GM19099 (cell line): ENCODE results near the gene EIF5B.

Experiments used
- POLR2A ChIP-seq: IDR thresholded peaks from 3 replicates; pipeline ENCODE4 v1.6.1; 2011; ENCODE audit warnings: low read depth; ENCODE audit not compliant: insufficient read length; ENCODE audit errors: extremely low read depth

EIF5B gene

DNA sequence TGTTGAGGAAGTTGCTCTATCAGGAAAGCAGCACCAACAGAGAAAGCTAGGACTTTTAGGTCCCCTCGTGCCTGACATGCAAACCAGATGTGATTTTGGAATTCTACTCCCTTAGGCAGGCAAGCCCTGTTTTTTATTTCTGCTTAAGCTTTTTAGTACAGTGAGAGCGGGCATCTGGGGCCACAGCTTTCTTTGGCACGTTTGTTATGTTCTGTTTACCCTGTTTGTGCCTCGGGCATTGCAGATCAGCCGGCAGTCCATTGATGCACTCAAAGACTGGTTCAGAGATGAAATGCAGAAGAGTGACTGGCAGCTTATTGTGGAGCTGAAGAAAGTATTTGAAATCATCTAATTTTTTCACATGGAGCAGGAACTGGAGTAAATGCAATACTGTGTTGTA is 61.9 kb downstream of the EIF5B start:
- TF ChIP-seq POLR2A: no peak

DNA sequence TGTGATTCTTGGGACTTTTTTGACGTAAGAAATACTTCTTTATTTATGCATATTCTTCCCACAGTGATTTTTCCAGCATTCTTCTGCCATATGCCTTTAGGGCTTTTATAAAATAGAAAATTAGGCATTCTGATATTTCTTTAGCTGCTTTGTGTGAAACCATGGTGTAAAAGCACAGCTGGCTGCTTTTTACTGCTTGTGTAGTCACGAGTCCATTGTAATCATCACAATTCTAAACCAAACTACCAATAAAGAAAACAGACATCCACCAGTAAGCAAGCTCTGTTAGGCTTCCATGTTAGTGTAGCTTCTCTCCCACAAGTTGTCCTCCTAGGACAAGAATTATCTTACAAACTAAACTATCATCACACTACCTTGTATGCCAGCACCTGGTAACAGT is 62.6 kb downstream of the EIF5B start:
- no peak for TF ChIP-seq POLR2A

DNA sequence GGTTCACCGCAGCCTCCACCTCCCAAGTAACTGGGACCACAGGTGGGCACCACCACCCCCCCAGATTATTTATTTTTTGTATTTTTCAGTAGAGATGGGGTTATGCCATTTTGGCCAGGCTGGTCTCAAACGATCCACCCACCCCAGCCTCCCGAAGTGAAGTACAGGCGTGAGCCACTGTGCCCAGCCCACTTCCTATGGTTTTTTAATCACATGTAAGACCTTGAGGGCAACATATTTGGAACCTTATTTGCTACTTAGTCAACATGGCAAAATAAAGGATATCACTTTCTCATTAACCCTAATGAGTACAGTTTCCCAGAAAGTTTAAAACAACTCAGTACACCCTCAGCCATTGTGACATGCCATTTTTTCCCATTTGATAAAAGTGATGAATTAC is 64.7 kb downstream of the EIF5B start:
- TF ChIP-seq POLR2A: no peak

DNA sequence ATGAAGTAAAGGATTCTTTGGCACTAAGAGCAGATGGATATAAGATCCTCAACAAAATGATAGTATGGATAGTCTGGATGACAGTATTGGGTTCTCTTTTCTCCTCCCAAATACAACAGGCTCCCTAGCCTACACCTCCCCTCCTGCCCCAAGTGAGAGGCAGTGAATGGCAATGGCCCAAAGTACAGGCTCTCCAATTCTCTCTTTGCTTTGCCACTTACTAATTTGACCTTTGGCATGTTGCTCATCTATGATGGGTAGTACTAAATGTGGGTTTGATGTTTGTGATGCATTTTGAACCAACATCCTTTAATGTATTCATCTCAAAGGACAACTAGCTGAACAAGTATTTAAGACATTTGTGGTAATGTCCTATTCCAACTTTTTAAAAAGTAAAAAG is 65.9 kb downstream of the EIF5B start:
- TF ChIP-seq POLR2A: no peak

DNA sequence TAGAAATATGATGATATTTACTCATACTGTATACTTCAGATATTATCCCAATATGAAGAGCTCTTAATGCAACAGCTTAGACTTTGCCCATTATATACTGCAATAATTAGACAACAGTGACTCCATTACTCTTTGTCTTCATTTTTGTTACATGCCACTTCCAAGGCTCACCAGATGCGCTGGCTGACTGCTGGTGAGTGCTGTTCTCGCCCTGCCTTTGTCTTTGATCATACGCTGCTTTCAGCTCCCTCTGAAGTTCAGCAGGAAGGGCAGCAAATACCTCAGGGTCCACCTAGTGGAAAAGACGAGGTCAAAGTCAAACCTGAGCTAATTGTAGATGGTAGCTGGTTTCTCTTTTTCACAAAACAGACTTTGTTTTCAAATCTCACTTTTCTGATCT is 66.3 kb downstream of the EIF5B start:
- no peak for TF ChIP-seq POLR2A

DNA sequence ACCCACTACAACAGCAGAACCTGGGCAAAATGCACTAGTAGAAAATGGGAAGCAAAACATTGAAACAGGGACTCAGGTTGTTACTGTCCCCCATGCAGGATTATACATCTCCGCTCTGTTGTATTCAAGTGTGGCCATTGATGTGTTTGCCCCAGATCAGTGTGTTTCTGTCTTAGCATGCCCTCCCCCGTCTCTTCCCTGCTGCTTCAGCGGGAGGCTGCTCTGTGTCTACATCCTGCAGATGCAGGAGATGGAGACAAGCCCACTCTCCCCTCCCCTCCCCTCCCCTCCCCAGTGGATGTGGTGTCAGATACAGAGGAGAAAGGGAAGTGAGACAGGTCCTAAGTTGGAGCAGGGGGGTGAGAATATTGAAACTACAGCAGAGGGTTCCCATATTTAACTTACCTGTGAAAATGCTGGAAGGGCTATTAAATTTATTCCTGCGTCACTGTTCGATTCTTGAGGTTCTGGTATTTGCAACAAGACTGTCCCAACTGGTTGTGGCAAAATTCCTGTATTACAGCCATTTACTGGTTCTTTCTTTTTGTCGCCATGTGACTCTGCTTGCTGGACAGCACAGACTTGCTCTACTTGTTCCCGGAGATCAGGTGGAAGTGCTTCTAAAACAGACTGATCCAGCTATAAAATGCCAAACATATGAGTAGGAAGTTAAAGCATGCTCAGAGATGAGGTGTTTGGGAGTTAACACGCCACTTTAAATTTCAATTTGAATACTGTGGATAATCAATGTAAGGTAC is 67.0 kb downstream of the EIF5B start:
- TF ChIP-seq POLR2A: no peak

DNA sequence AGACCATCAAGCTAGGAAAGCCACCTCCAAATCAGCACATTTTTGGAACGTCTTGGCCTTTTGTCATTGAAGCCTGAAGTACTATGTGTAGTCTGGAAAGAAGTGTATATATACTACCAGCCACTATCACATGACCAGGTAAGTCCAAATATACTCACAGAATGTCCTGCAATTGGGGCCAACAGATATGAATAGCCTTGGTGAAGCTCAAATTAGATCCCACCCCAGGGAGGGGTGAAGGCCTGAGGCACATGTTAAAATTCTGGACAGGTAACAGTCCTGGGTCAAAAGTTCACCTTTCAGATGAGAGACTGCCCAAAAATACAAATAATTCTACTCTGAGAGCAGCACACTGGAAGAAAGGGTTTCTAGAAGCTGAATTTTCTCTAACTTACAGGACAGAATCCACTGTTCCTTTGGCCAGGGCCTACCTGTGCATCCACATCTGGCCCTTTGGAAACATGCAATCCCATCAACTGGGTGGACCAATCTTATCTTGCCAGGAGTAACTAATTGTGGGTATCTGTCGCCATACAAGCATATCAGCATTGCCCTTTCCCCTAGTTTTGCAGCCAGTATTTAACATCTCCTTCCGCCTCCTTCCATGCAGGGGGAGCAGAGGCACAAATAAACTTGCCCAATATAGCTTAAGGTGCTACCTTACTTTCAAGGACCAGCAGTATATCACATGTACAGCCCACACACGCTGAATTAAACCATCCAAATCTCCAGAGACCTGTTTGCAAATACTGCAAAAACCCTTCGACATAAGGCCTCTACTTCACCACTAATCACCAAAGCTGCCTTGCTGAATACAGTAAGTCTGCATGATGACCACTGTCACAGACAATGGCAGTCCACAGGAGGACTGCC is 67.8 kb downstream of the EIF5B start:
- no peak for TF ChIP-seq POLR2A

DNA sequence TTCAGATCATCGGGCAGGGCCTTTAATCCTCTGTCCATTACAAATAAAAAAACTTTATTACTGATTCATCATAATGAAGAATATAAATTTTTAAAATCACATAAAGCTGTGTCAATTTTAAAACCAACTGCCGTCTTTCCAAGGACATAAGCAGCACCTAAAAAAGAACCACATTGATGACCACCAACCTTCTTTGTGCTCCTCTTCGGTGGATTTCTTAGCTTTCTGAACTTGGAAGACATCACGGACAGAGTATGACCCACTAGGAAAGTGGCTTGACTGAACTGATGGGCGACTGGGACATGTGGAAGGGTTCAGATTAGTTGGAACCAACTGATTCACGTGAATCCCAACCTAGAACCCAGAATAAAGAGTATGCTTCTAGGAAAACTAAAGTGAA is 68.9 kb downstream of the EIF5B start:
- no peak for TF ChIP-seq POLR2A

DNA sequence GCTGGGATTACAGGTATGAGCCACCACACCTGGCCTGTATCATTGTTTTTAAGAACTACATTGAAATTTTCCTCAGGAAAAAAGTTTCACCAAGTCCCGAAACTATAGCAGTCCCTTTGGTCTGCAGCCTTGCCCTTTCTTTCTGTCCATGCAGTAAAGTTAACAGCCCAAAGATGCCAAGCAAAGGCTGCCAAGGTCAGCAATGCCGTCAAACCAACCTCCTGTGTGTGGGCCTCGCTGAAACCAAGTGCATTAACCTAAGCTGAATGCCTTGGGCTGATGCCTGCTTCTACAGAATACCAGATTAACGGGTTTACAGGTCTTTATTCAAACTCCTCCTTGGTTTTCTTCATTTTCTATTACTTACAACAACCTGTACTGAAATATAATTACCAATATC is 73.1 kb downstream of the EIF5B start:
- TF ChIP-seq POLR2A: no peak

DNA sequence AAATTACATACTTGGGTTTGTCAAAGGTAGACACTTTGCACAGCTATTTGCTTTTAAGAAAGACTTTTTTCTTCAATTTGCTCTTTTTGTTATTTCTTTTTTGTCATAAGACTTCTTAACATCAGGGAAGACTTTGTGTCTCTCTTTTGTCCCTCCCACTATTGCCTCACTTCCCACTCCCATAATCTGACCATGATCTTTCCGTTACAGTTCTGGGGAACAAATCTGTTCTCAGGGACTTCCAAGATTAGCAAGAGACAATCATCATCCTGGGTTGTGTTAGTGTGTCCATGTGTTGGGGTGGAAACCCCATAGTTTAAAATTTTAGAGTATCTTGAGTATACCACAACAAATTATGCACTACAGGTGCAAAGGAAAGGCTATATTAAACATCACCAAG is 77.4 kb downstream of the EIF5B start:
- TF ChIP-seq POLR2A: no peak

DNA sequence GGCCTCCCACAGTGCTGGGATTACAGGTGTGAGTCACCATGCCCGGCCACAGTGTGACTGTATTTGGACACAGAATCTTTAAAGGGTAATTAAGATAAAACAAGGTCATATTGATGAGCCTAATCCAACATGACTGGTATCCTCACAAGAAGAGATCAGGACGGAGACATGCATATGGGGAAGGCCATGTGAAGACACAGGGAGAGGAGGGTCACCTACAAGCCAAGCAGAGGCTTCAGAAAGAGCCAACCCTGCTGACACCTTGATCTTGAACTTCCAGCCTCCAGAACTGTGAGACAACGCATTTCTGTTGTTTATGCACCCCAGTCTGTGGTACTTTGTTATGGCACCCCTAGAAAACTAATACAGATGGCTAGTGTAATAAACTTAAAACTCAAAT is 80.2 kb downstream of the EIF5B start:
- TF ChIP-seq POLR2A: no peak

DNA sequence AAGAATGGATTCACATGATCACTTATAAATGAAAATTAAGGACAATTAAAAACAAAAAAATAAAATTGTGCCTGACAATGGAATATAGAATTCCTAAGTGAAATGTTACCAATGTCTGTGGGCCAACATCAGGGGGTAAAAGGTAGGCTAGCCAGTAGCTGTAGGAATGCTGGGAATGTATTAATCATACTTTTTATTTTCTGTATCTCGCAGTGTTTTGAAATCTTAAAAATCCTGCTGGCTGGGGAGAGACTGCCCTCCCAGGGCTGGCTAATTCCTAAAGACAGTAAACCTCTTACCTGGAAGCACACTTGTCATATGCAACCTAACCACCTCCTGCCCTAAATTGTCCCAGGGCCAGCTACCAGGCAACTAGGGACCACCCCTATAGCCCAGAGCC is 82.8 kb downstream of the EIF5B start:
- TF ChIP-seq POLR2A: no peak

DNA sequence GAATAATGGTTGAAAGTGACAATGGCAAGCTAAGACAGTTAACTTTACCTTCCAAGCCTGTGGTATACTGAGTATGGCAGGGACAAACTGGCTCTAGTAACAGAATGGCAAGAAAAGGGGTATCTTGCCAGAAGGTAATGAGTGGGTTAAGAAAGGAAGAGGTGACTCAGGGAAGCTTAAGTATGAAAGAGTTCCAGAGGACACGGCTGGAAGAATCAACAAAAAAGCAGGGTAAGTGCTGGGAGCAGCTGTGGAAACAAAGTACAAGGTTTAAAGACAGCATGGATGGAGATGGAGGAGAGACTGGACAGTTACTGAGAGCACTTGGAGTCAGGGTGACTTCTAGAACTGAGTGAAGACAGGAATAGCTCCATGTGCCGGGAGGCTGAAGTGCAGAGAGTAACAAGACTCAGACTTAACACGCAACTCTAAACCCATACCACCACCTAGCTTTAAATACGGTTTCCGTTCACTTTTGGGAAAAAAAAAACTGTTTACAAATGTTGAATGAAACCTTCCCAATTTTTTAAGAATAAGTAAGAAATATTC is 83.6 kb downstream of the EIF5B start:
- no peak for TF ChIP-seq POLR2A

DNA sequence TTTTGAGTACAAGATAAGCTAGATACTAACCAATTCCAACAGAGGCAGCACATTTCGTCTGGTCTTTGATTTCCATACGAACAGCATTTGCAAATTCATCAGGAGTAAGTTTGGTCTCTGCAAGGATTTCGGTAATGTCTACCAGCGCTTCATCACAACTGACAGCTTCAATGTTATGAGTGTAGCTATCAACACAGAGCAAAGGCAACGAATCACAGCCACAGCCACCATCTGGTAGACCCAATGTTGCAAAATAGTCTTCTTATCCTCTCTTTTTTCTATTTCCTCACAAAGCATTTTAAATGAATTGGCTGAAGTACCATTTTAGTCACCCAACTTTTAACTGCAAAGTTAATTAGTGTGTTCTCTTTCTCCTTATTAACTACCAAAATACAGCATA is 84.3 kb downstream of the EIF5B start:
- no peak for TF ChIP-seq POLR2A

DNA sequence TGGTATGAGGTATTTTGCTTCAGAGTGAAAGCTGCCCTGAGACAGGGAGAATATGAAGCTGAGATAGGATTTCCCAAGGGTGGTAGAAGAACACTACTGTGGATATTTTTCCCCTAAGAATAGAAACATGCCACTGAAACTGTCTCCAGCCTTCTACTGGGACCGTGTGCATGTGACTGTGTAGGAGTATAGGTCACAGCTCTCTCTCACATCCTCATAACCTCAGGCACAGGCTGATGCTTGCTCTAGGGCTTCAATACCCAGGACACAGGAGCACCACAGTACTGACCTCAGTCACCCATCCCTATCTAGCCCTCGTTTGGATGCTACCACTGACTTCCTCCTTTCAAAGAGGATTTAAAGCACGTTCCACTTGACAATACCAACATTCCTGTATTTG is 85.4 kb downstream of the EIF5B start:
- no peak for TF ChIP-seq POLR2A

DNA sequence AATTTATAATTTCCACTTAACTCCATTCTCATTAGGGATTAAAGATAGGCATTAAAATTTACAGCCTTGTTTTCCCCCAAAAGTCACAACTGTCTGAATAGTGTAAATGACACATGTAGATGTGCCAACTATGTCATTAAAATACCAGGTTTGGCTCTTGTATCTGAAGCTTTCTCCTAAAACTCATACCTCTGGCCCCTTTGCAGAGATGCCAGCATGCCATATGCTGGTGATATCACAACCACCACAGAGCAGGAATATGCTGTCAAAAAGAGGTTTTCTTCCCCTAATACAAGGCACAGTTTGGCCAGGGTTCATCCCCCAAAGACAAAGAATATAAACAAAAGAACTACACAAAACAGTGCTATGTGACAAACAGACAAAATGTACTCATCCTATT is 87.2 kb downstream of the EIF5B start:
- TF ChIP-seq POLR2A: no peak
